ENCODE measurements around the gene RXRB.
"Not testable (repeated sequence)": the region's sequence is repeated elsewhere in the genome, so short reads cannot be mapped to it uniquely, and the experiment has no call there.

RXRB gene

GRCh38 chr6:33200219-33201146 is at the start of gene RXRB, which contains the start of gene SLC39A7:
Gene RXRB, minus strand, starts transcription at chr6:33200665. Its CDS starts 189 bp downstream, at chr6:33200476.
Gene SLC39A7, plus strand, starts transcription at chr6:33200867. Its CDS starts 379 bp downstream, at chr6:33201246.
- intact Hi-C loops (cut with DNase I), result loop anchor here (5.0 kb wide), 2 partner anchors 228 to 1003 kb away; no protein-coding TSS in a partner anchor

GRCh38 chr6:33249732-33250630 is 49.5 kb upstream of the RXRB start:
- peak in 1 of 10 donors; percentile 16 for DNase-seq
- intact Hi-C loops (cut with DNase I), result loop anchor here (2.0 to 10.0 kb wide), 4 partner anchors 38 to 363 kb away; partner anchors contain the start of gene COL11A2

More at GRCh38 chr6:33200219-33201146, at the start of gene RXRB, which contains the start of gene SLC39A7:
- peak; percentile 97 to 99 (median 98) for DNase-seq

GRCh38 chr6:33248932-33249731 is 48.7 kb upstream of the RXRB start:
- DNase-seq, result peak; percentile 93 to 99 (median 97)
- intact Hi-C loops (cut with DNase I), result loop anchor here (1.0 to 10.0 kb wide), 6 partner anchors 37 to 362 kb away; partner anchors contain the start of gene COL11A2

GRCh38 chr6:33248643-33248931 is 48.1 kb upstream of the RXRB start:
- intact Hi-C loops (cut with DNase I), result loop anchor here (1.0 to 10.0 kb wide), 6 partner anchors 36 to 361 kb away; partner anchors contain the start of gene COL11A2
- peak in 2 of 10 donors; percentile 12 to 81 for DNase-seq

GRCh38 chr6:33247977-33248642 is 47.6 kb upstream of the RXRB start:
- intact Hi-C loops (cut with DNase I), result loop anchor here (1.0 to 10.0 kb wide), 6 partner anchors 36 to 361 kb away; partner anchors contain the start of gene COL11A2
- peak; percentile 83 to 98 (median 91) for DNase-seq

- no peak for DNase-seq
- intact Hi-C loops (cut with DNase I), result loop anchor here (10.0 kb wide), 1 partner anchor 49 kb away; the partner anchor contains the start of gene COL11A2
Observed at GRCh38 chr6:33243476-33243875, 43.0 kb upstream of the RXRB start.

- intact Hi-C loops (cut with DNase I), result loop anchor here (10.0 kb wide), 1 partner anchor 47 kb away; the partner anchor contains the start of gene COL11A2
- no peak for DNase-seq
Observed at GRCh38 chr6:33241968-33242367, 41.5 kb upstream of the RXRB start.

- intact Hi-C loops (cut with DNase I), result no loop called here
- no peak for DNase-seq
Observed at GRCh38 chr6:33237741-33238140, 37.3 kb upstream of the RXRB start.

GRCh38 chr6:33236852-33237251 is 36.4 kb upstream of the RXRB start:
- intact Hi-C loops (cut with DNase I), result no loop called here

GRCh38 chr6:33236328-33236727 is 35.9 kb upstream of the RXRB start:
- intact Hi-C loops (cut with DNase I), result no loop called here
- DNase-seq, result no peak

More at GRCh38 chr6:33236852-33237251, 36.4 kb upstream of the RXRB start:
- no peak for DNase-seq

- no peak for DNase-seq
- intact Hi-C loops (cut with DNase I), result no loop called here
Observed at GRCh38 chr6:33235221-33235634, 34.8 kb upstream of the RXRB start.

- DNase-seq; intact Hi-C loops (cut with DNase I): not testable (repeated sequence)
Observed at GRCh38 chr6:33226503-33227120, 26.1 kb upstream of the RXRB start.

GRCh38 chr6:33217681-33218080 is 17.2 kb upstream of the RXRB start:
- intact Hi-C loops (cut with DNase I), result no loop called here
- DNase-seq, result no peak

- intact Hi-C loops (cut with DNase I), result no loop called here
Observed at GRCh38 chr6:33217246-33217645, 16.8 kb upstream of the RXRB start.

GRCh38 chr6:33216117-33216649 is 15.7 kb upstream of the RXRB start:
- intact Hi-C loops (cut with DNase I), result no loop called here
- DNase-seq, result no peak

More at GRCh38 chr6:33217246-33217645, 16.8 kb upstream of the RXRB start:
- no peak for DNase-seq

- peak in 1 of 10 donors; percentile 52 for DNase-seq
- intact Hi-C loops (cut with DNase I), result no loop called here
Observed at GRCh38 chr6:33215271-33216116, 15.0 kb upstream of the RXRB start.

GRCh38 chr6:33213989-33214335 is 13.5 kb upstream of the RXRB start:
- intact Hi-C loops (cut with DNase I), result loop anchor here (5.0 kb wide), 1 partner anchor 33 kb away; no protein-coding TSS in a partner anchor
- DNase-seq, result peak in 1 of 10 donors; percentile 56

Measured in posterior cingulate gyrus (tissue), 11 donors.